HG03103 (cell line): ENCODE measurements around the gene ASIC3.
"Not testable (repeated sequence)": the region's sequence is repeated elsewhere in the genome, so short reads cannot be mapped to it uniquely, and the experiment has no call there.

Experiments
- ATAC-seq: cut with Tn5 transposase; IDR thresholded peaks from one replicate; pipeline ENCODE4 v1.9.1; 2021; ENCODE audit warnings: low read depth; ENCODE audit not compliant: unreplicated experiment

The ASIC3 gene

GRCh38 chr7:151032936-151033863, 15.1 kb upstream of the ASIC3 start:
- ATAC-seq: no peak

GRCh38 chr7:151033864-151034249, 14.5 kb upstream of the ASIC3 start:
- no peak for ATAC-seq

- no peak for ATAC-seq
These were observed 13.9 kb upstream of the ASIC3 start for GRCh38 chr7:151034312-151035025.

DNA sequence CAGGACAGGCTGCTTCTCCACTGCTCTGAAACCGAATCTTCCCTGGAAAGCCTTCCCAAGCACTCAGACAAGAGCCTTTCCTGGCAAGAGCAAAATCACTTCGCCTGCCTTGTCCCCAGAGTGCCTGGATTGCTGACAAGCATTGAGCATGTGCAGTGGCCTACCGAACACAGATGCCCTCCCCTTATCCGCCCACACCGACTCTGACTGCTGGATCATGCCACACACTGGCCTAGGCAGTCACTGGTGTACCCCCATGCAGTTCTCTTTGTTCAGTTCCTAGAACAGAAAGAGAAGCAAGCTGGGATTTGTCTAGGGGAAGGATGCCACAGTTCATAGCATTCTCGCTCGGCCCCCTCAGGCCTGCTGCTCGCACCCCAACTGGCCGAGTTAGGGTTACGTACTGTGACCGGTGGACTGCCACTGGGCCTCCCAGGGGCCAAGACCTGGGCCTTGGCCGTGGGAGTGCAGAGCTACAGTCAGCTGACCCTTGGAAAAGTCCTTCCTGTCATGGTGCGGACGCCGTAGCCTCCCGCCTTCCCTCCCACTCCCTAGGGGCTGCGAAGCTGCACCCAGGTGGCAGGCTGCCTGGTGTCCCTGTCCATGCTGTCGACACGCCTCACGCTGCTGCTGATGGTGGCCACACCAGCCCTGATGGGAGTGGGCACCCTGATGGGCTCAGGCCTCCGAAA, 13.2 kb upstream of the ASIC3 start:
- ATAC-seq: no peak

GRCh38 chr7:151035902-151036301, 12.4 kb upstream of the ASIC3 start:
- no peak for ATAC-seq

GRCh38 chr7:151038951-151039849, 9.1 kb upstream of the ASIC3 start:
- no peak for ATAC-seq

- ATAC-seq: no peak
These were observed 8.3 kb upstream of the ASIC3 start for GRCh38 chr7:151039850-151040548.

DNA sequence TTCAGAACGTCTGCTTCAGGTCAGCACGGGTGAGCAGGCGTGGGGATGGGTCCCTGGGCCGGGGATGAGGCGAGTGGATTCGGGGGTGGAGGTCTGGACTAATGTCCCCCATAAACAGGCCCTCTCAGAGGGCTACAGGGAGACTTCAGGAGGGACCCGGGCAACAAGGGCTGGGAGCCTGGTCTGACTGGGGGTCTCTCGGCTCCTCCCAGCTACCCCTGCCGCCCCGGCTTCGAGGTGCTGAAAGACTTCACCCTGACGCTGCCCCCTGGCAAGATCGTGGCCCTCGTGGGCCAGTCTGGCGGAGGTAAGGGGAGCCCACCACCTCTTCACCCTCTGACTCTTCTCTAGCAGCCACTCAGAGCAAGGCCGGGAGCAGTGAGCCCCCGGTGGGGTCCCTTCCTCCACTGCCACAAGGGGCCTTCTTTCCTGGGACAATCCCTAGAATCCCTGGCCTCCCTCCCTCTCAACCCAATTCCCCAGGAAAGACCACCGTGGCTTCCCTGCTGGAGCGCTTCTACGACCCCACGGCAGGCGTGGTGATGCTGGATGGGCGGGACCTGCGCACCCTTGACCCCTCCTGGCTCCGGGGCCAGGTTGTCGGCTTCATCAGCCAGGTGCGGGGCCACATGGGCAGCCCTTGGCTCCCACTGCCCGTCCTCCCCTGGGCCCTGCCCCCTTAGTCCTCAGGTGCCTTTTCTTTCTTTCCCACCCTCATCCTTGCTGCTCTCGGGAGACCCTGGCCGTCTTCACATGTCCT, 7.5 kb upstream of the ASIC3 start:
- ATAC-seq: no peak

DNA sequence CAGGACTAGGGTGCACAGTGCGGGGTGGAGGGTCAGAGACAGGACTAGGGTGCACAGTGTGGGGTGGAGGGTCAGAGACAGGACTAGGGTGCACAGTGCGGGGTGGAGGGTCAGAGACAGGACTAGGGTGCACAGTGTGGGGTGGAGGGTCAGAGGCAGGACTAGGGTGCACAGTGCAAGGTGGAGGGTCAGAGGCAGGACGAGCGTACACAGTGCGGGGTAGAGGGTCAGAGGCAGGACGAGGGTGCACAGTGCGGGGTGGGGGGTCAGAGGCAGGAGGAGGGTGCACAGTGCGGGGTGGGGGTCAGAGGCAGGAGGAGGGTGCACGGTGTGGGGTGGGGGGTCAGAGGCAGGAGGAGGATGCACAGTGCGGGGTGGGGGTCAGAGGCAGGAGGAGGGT, 4.9 kb upstream of the ASIC3 start:
- ATAC-seq: not testable (repeated sequence)

DNA sequence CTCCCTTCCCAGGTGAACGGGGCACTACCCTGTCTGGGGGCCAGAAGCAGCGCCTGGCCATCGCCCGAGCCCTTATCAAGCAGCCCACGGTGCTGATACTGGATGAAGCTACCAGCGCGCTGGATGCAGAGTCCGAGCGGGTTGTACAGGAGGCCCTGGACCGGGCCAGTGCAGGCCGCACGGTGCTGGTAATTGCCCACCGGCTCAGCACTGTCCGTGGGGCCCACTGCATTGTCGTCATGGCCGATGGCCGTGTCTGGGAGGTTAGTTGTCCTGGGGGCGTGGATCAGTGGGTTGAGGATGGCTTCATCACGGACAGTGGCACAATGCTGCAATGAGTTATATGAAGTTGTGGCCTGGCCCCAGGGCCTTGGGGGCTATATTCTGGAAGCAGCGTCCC, 4.4 kb upstream of the ASIC3 start:
- no peak for ATAC-seq

DNA sequence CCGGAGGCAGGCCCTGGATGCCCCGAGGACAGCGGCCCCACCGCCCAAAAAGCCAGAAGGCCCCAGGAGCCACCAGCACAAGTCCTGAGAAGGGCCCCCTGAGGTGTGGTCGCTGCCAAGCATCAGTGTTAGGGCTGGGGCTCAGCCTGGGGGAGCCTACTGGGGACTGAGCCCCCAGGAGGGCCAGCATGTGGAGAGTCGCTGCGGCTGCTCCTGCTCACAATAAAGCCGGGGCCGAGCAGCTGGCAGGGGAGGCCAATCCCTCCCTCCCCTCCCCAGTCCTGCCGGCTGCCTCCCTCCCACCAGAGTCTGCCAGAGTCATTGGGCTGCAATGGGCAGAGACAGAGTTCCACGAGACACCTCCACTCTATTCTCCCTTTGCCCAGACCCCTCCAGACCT, 3.1 kb upstream of the ASIC3 start:
- no peak for ATAC-seq

GRCh38 chr7:151045967-151046366, 2.4 kb upstream of the ASIC3 start:
- ATAC-seq: no peak

GRCh38 chr7:151046603-151047573, 1.4 kb upstream of the ASIC3 start:
- no peak for ATAC-seq

DNA sequence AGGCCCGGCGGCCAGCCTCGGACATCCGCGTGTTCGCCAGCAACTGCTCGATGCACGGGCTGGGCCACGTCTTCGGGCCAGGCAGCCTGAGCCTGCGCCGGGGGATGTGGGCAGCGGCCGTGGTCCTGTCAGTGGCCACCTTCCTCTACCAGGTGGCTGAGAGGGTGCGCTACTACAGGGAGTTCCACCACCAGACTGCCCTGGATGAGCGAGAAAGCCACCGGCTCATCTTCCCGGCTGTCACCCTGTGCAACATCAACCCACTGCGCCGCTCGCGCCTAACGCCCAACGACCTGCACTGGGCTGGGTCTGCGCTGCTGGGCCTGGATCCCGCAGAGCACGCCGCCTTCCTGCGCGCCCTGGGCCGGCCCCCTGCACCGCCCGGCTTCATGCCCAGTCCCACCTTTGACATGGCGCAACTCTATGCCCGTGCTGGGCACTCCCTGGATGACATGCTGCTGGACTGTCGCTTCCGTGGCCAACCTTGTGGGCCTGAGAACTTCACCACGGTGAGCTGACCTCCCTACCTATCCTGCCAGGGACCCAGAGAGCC, 656 bp downstream of the ASIC3 start:
- no peak for ATAC-seq

DNA sequence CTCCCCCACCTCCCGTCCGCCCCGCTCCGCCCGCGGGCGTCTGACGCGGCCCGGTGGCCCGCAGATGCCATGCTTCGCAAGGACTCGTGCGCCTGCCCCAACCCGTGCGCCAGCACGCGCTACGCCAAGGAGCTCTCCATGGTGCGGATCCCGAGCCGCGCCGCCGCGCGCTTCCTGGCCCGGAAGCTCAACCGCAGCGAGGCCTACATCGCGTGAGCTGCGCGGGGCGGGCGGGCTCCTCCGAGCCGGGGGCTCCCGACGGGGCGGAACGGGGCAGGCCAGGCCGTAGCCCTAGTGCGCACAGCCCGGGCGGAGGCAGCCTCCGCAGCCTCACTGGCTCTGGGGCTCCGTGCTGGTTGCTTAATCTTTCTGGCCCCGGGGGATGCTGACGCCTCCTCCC, 2.8 kb downstream of the ASIC3 start:
- no peak for ATAC-seq

- no peak for ATAC-seq
These were observed 4.8 kb downstream of the ASIC3 start for GRCh38 chr7:151053096-151053495.

- no peak for ATAC-seq
These were observed 5.4 kb downstream of the ASIC3 start for GRCh38 chr7:151053751-151054150.

GRCh38 chr7:151056283-151056665, 7.9 kb downstream of the ASIC3 start:
- ATAC-seq: no peak
